HG03457 (cell line): Measurements from ENCODE around the gene NDUFS3.

ENCODE experiments used
- ATAC-seq: cut with Tn5 transposase; IDR thresholded peaks from one replicate; pipeline ENCODE4 v1.9.1; 2021; ENCODE audit warnings: moderate number of reproducible peaks; ENCODE audit not compliant: unreplicated experiment

NDUFS3 gene

DNA sequence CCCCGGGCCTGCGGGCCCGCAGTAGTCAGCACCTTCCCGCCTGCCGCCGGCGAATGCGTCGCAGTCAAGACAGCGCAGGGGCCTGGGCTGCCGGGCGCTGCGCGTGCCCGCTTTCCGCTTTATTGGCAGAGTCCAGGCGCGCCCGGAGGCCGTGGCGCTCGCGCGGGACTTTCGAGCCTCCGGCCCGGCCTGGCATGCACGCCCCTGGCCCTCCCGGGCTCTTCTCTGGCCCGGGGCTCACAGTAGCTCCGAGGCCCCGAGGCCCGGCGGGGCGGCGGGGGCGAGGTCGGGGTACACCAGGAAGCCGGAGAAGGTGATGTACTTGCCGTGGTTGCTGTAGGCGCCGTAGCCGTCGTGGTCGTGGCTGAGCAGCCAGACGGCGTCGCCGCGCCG lies 10.7 kb downstream of the NDUFS3 start:
- no peak for ATAC-seq

DNA sequence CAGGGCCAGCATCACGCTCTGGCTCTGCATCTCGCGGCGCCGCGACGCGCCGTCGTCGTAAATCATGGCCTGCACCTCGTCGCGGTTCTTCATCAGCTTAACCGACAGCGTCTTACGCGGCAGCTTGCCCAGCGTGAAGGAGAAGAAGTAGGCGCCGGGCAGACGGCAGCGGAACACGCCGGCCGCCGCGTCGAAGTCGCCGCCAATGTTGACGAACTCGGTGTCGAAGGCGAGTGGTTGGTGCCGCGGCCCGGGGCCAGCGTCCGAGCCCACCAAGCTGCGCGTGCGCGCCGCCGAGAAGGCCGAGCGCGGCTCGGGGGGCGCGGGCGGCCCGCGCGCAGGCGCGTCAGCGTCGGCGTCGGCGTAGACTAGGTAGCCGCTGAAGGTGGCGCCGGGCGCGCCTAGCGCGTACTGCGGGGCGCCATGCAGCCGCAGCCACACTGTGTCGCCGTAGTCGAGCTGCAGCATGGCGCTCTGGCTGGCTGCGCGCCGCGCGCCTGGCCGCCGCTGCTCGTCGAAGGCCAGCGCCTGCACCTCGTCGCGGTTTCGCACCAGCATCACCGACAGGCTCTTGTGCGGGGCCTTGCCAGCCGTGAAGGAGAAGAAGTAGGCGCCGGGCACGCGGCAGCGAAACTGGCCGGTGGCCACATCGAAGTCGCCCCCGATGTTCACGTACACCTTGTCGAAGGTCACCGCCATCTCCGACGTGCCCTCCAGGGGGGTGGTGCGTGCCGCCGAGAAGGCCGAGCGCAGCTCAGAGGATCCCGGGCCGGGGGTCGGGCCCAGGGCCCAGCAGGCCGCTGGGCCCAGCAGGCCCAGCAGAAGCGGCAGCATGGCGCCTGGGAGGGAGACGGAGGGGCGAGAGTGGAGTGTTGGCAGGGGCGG lies 11.3 kb downstream of the NDUFS3 start:
- ATAC-seq: no peak

DNA sequence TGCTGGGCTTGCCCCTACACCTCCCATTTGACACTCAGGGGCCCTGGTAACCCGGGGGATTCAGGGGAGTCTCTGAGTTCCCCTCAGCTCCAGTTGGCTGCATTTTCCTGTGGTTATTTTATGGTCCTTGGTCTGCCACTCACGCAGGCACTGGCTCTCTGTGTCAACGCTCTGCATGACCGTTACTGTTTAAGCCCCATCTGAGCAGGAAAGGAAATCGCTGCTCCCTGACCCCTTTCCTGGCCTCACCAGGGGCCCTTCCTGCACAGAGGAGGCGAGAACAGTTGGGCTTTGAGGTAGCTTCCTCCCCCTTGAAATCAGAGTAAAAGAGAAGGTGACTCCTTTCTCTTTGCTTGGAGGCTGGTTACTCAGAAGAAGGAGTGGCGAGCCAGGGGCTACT lies 12.9 kb downstream of the NDUFS3 start:
- no peak for ATAC-seq

GRCh38 chr11:47592251-47592650 lies 13.4 kb downstream of the NDUFS3 start:
- no peak for ATAC-seq

DNA sequence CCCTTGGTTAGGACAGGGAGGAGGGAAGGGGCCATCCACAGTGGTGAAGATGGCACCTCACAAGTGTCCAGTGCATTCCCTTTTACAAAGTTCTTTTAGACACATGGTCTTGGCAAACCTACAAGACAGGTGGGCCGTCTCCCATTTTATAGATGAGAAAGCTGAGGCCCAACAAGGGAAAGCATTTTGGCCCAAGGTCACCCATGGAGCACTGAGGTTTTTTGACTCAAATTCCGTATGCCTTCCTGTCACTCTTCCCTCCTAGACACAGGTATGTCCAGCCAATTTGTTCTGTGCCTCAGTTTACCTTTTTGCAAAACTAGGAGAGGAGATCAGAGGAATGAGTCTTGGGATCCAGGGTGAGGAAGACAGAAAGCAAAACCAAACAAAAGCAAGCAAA lies 14.1 kb downstream of the NDUFS3 start:
- ATAC-seq: no peak

- ATAC-seq: no peak
These were observed 14.6 kb downstream of the NDUFS3 start for GRCh38 chr11:47593492-47593933.

GRCh38 chr11:47593934-47594855 lies 15.3 kb downstream of the NDUFS3 start, which contains the start of gene C1QTNF4:
Gene C1QTNF4, minus strand, starts transcription at chr11:47594411. Its CDS starts 3,601 bp downstream, at chr11:47590810.
- ATAC-seq: no peak

DNA sequence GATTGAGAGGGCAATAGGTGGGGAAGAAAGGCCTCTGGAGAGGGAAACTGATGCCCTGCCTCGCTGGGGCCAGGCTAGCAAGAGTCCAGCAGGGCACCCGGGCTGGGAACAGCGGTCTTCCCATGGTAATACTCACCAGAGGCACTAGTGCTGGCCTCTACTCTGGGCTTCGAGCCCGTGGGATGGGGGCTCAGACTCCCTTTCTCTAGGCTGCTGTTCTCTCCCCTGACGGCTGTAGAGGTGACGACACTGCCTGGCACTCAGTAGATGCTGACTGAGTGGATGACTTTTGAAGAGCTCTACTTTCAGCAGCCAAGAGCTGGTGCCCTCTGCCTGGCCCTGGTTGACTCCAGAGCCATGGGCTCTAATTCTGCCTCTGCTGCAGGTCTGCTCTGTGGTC lies 16.2 kb downstream of the NDUFS3 start:
- no peak for ATAC-seq

DNA sequence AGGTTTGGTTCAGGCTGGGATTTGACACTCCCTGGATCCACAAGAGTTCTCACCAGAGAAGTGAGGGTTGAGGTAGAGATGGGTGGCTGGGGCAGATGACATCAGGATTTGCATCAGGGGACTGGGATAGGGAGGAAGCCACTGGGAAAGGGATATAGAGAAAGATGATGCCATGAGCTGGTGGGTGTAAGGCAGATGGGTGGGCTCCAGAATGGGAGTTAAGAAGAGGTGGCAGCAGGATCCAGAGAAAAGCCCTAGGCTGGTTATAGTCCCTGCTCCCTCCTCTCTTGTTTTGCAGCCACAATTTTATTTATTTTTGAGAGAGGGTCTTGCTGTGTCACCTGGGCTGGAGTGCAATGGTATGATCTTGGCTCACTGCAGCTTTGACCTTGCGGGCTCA lies 17.1 kb downstream of the NDUFS3 start:
- no peak for ATAC-seq

- no peak for ATAC-seq
These were observed 21.0 kb downstream of the NDUFS3 start for GRCh38 chr11:47599902-47600301.

DNA sequence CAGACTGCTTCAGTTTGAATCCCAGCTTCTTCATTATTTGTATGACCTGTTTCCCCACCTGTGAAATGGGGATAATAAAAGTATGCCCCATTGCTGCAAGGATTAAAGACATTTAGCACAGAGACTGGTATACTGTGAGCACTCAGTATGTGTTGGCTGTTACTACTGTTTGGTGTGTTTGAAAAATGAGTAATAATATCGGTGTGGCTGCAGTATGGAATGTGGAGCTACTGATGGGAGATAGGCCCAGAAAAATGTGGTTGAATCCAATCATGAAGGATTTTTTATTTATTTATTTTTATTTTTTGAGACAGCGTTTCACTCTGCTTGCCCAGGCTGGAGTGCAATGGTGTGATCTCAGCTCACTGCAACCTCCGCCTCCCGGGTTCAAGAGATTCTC lies 24.4 kb downstream of the NDUFS3 start:
- no peak for ATAC-seq

GRCh38 chr11:47605921-47606320 lies 27.0 kb downstream of the NDUFS3 start:
- no peak for ATAC-seq

- no peak for ATAC-seq
These were observed 27.9 kb downstream of the NDUFS3 start for GRCh38 chr11:47606731-47607130.

- ATAC-seq: no peak
These were observed 28.5 kb downstream of the NDUFS3 start for GRCh38 chr11:47607380-47607779.

DNA sequence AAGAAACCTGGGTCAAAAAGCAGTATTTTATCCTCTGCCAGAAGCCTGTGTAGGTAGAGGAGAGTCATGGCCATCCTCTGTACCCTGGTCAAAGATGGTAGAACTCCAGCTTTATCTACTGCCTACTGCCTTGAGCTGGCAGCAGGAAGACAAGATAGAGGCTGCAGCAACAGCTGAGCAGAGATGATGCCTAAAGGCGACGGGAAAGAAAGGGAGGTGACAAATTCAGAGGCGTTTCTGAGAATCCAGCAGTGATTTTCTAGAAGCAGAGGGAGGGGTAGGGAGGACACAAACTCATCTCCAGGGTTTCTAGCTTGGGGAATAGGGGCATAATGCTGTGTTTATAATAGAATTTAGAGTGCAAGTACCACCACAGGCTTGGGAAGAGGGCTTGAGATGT lies 30.8 kb downstream of the NDUFS3 start:
- ATAC-seq: no peak

DNA sequence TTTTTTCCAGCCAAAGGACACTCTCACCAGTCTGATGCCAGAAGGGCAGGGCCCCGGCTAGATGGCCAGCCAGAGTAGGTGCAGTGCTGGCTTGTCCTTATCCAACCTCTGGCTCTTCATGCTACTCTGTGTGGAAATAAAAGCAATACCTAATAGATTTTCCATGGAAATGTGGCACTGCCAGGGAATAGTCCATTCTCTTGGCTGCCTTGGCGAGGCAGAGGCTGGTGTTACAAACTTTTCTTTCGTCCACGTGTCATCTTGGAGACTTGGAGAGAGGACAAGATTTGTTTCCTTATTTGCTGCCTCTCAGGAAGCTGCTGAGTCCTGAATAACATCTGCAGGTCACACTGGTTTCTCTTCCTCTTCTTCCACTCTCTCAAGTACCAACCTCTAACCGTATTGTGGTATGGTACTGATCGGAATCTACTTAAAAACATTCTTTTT lies 32.5 kb downstream of the NDUFS3 start:
- ATAC-seq: peak; percentile 90

DNA sequence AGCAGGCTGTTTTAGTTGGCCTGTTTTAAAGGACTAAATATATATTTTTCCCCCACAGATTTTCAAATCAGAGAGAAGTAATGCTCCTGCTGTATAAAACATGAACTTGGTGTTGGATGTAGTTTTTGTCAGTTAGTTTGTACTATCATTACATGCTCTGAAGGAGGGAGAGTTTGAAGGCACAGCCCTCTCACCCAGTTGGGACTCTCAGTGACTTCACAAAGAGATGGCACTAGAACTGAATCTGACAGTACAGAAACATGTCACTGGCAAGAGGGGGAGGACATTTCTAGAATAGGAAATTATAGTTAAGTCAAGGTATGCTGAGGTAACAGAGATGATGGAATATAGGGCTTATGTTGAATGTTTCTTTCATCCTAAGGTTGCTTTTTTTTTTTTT lies 36.4 kb downstream of the NDUFS3 start:
- no peak for ATAC-seq

- ATAC-seq: no peak
These were observed 38.0 kb downstream of the NDUFS3 start for GRCh38 chr11:47616726-47617416.

- ATAC-seq: no peak
These were observed 38.5 kb downstream of the NDUFS3 start for GRCh38 chr11:47617417-47617809.

GRCh38 chr11:47620836-47621378 lies 42.0 kb downstream of the NDUFS3 start:
- ATAC-seq: no peak

- ATAC-seq: no peak
These were observed 47.4 kb downstream of the NDUFS3 start for GRCh38 chr11:47626234-47626633.
